Motor neuron (in vitro differentiated cells): ENCODE measurements around the gene TAF4. TPM values are rescaled to one million over a fixed set of nuclear protein-coding genes. Genes with fewer than 3 reads are reported as not detected.
A peak's percentile ranks its signal among the peaks of the same experiment; 100 is the strongest.

Experiments
- ATAC-seq, 8 experiments: fragments of 200-7000 bp; cut with Tn5 transposase; replicated peaks in 6 of 8; 2 replicates each; pipeline ENCODE4 v1.8.0; 2021; ENCODE audit warnings: mild to moderate bottlenecking in 8 of 8, moderate library complexity in 8 of 8
- H3K27ac ChIP-seq, 2 donors: fragments of 250-450 bp; sonication (Bioruptor Pico); 2 replicates each; pipeline ENCODE4 v1.9.0; 2021; ENCODE audit warnings: antibody characterized with exemption in 2 of 2, mild to moderate bottlenecking in 2 of 2, moderate library complexity in 1 of 2
- H3K4me1 ChIP-seq, 2 donors: fragments of 250-450 bp; sonication (Bioruptor Pico); replicated peaks in 1 of 2; 2 replicates each; pipeline ENCODE4 v1.6.1; 2021; ENCODE audit warnings: antibody characterized with exemption in 2 of 2, mild to moderate bottlenecking in 2 of 2, moderate library complexity in 1 of 2
- H3K4me3 ChIP-seq, 5 donors: fragments of 250-450 bp; sonication (Bioruptor Pico); 2 replicates each; pipeline ENCODE4 v1.9.0; 2021; ENCODE audit warnings: antibody characterized with exemption in 5 of 5, mild to moderate bottlenecking in 5 of 5, moderate library complexity in 4 of 5
- WGBS, 10 experiments: fragments of 450-650 bp; shearing (Covaris generic); methylation state at CpG; one replicate each; pipeline ENCODE4 v1.0.0; 2022; 5-methylcytosine and 5-hydroxymethylcytosine counted together
- in situ Hi-C, 9 experiments: fragments of 400-800 bp; cut with MboI; loops; one replicate each; pipeline ENCODE4 v1.15.0; 2021; ENCODE audit warnings: low sequenced_read_pairs in 9 of 9, low pct_unique_long_range_greater_than_20kb in 2 of 9; ENCODE audit not compliant: unreplicated experiment in 9 of 9
- total RNA-seq, 8 experiments: library from RNA; unstranded; fragments of 300-600 nt; gene quantifications; 2 replicates each; pipeline versions ENCODE4 v1.2.3 to v1.2.4, GENCODE V29; 2022

The TAF4 gene
- total RNA-seq, 8 experiments from 2014 or later, result 3.6 to 15.1 (median 7.1) TPM

GRCh38 chr20:61958773-61959700, 106.6 kb downstream of the TAF4 start:
- H3K27ac ChIP-seq, result no peak overlapping the region
- in situ Hi-C loops, result no loop called here
- peak in 7 of 8 experiments; percentile 27 to 86 (median 52) for ATAC-seq

GRCh38 chr20:61957961-61958715, 107.5 kb downstream of the TAF4 start:
- ATAC-seq, result no peak
- WGBS, 10 experiments, result 8 to 100% (median 74%) methylated on average over 1 to 11 of the region's 12 CpGs
- H3K4me3 ChIP-seq, result no peak overlapping the region
- in situ Hi-C loops, result no loop called here
- peaks cover 0 to 5% of the 10 kb centered on the region in 2 donors for H3K4me1 ChIP-seq
- no peak overlapping the region for H3K27ac ChIP-seq

More at GRCh38 chr20:61958773-61959700, 106.6 kb downstream of the TAF4 start:
- Histone ChIP-seq H3K4me1 (peaks cover 0 to 5% of the 10 kb centered on the region in 2 donors), H3K4me3 (no peak overlapping the region)
- WGBS, 10 experiments, result 36 to 100% (median 73%) methylated on average over 1 to 19 of the region's 22 CpGs; no CpG with 5 or more reads in 2 of the 10 experiments

- H3K4me1 ChIP-seq, result peaks cover 7 to 15% of the 10 kb centered on the region in 2 donors
- H3K4me3 ChIP-seq, result no peak overlapping the region
- in situ Hi-C loops, result no loop called here
- 10 to 84% (median 68%) methylated on average over 4 to 11 of the region's 12 CpGs for WGBS, 10 experiments
- H3K27ac ChIP-seq, result no peak overlapping the region
- ATAC-seq, result no peak
Measured at GRCh38 chr20:61956396-61957342, 109.0 kb downstream of the TAF4 start.

- H3K4me3 ChIP-seq, result no peak overlapping the region
- in situ Hi-C loops, result no loop called here
- ATAC-seq, result no peak
- H3K27ac ChIP-seq, result no peak overlapping the region
- 24 to 87% (median 71%) methylated on average over 3 to 6 of the region's 6 CpGs for WGBS, 10 experiments
- peaks cover 10 to 18% of the 10 kb centered on the region in 2 donors for H3K4me1 ChIP-seq
Measured at GRCh38 chr20:61955668-61956395, 109.8 kb downstream of the TAF4 start.

- Histone ChIP-seq H3K4me3 (no peak overlapping the region), H3K4me1 (peaks cover 23 to 30% of the 10 kb centered on the region in 2 donors), H3K27ac (no peak overlapping the region)
- in situ Hi-C loops, result no loop called here
- WGBS, 10 experiments, result 14 to 100% (median 60%) methylated on average over 1 to 12 of the region's 16 CpGs; no CpG with 5 or more reads in 1 of the 10 experiments
- ATAC-seq, result no peak
Measured at GRCh38 chr20:61954276-61955021, 111.2 kb downstream of the TAF4 start.

GRCh38 chr20:61953037-61954021, 112.4 kb downstream of the TAF4 start:
- in situ Hi-C loops, result no loop called here
- H3K27ac ChIP-seq, result no peak overlapping the region
- no peak overlapping the region for H3K4me3 ChIP-seq
- ATAC-seq, result no peak
- WGBS, 10 experiments, result 51 to 90% (median 70%) methylated on average over 2 to 5 of the region's 20 CpGs; no CpG with 5 or more reads in 5 of the 10 experiments
- peaks cover 26 to 31% of the 10 kb centered on the region in 2 donors for H3K4me1 ChIP-seq

GRCh38 chr20:61951695-61952533, 113.8 kb downstream of the TAF4 start:
- Histone ChIP-seq H3K27ac (peak overlapping the region; percentile 46 to 73), H3K4me1 (peaks cover 26 to 31% of the 10 kb centered on the region in 2 donors), H3K4me3 (no peak overlapping the region)
- 0 to 26% (median 0%) methylated on average over 1 to 5 of the region's 22 CpGs; no CpG with 5 or more reads in 7 of the 10 experiments for WGBS, 10 experiments
- peak in 6 of 8 experiments; percentile 62 to 87 (median 78) for ATAC-seq
- in situ Hi-C loops, result no loop called here

GRCh38 chr20:61950641-61951071, 115.0 kb downstream of the TAF4 start:
- no CpG with 5 or more reads among the region's 7 CpGs for WGBS, 10 experiments
- H3K27ac ChIP-seq, result peak overlapping the region in 1 of 2 donors; percentile 56
- no peak overlapping the region for H3K4me3 ChIP-seq
- in situ Hi-C loops, result no loop called here
- peak in 5 of 8 experiments; percentile 40 to 66 (median 56) for ATAC-seq
- peaks cover 26% of the 10 kb centered on the region in 2 donors for H3K4me1 ChIP-seq

GRCh38 chr20:61949714-61950640, 115.7 kb downstream of the TAF4 start:
- peaks cover 26% of the 10 kb centered on the region in 2 donors for H3K4me1 ChIP-seq
- ATAC-seq, result no peak
- 59 to 100% (median 80%) methylated on average over 1 to 7 of the region's 21 CpGs; no CpG with 5 or more reads in 7 of the 10 experiments for whole genome bisulfite sequencing, 10 experiments
- in situ Hi-C loops, result no loop called here
- peak overlapping the region in 1 of 2 donors; percentile 56 for H3K27ac ChIP-seq
- H3K4me3 ChIP-seq, result no peak overlapping the region
